ENCODE data around the gene SART3. TPM values are rescaled to one million over a fixed set of nuclear protein-coding genes. Genes with fewer than 3 reads are reported as not detected.

SART3 gene
- total and polyA plus RNA-seq, 2 of the 13 experiments (the other 11 are each of a cell fraction or from before 2014, with no cell fraction given) = 16.1 to 69.9 TPM

DNA sequence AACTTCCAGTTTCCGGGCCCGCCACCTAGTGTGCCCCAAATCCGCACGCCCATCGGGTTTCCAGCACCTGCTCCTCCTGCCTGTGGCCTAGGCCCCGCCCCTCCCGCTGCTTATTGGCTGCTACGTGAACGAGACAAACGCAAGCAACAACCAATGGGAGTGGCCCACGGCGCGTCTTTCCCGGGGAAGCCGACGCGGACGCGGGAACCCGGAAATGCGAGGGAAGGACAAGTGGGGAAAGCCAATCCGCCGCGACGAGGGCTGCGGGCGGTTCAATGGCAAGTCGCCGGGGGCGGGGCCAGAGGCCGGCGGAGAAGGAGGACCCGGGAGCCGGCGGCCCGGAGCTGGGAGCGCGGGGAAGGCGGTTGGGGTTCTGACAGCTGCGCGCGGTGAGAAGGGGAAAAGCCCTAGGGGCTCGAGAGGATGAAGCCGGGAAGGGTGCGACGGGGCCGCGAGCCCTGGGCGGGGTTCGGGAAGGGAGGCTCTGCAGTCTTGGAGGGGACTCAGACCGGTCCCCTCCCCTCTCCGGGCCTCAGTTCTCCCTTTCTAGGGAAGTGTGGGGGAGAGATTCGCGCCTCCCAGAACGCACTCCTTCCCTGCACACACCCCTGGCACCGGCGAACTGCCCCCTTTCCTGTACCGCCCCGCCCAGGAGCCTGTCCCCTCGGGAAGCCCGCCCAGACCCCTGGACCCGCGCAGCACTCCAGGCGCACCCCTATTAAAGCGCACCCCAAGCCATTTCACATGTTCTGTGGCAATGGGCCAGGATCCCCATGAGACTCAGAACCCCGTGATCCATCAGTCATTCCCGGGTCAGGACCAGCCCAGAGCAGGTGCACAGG lies 45.8 kb downstream of the SART3 start, which contains the start of gene FICD (continued):
- TF ChIP-seq, protein P1, sequence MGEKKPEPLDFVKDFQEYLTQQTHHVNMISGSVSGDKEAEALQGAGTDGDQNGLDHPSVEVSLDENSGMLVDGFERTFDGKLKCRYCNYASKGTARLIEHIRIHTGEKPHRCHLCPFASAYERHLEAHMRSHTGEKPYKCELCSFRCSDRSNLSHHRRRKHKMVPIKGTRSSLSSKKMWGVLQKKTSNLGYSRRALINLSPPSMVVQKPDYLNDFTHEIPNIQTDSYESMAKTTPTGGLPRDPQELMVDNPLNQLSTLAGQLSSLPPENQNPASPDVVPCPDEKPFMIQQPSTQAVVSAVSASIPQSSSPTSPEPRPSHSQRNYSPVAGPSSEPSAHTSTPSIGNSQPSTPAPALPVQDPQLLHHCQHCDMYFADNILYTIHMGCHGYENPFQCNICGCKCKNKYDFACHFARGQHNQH (CRISPR knock-in tag; IDR thresholded peaks at IDR 0.05) = peak; percentile 37; the same call in 1 of the 2 replicates
- TF ChIP-seq, protein P2, sequence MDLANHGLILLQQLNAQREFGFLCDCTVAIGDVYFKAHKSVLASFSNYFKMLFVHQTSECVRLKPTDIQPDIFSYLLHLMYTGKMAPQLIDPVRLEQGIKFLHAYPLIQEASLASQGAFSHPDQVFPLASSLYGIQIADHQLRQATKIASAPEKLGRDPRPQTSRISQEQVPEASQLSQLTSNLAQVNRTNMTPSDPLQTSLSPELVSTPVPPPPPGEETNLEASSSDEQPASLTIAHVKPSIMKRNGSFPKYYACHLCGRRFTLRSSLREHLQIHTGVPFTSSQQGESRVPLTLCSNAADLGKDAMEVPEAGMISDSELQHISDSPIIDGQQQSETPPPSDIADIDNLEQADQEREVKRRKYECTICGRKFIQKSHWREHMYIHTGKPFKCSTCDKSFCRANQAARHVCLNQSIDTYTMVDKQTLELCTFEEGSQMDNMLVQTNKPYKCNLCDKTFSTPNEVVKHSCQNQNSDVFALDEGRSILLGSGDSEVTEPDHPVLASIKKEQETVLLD (CRISPR knock-in tag; IDR thresholded peaks at IDR 0.05; ENCODE audit: low read depth) = no peak
- TF ChIP-seq, protein P3, sequence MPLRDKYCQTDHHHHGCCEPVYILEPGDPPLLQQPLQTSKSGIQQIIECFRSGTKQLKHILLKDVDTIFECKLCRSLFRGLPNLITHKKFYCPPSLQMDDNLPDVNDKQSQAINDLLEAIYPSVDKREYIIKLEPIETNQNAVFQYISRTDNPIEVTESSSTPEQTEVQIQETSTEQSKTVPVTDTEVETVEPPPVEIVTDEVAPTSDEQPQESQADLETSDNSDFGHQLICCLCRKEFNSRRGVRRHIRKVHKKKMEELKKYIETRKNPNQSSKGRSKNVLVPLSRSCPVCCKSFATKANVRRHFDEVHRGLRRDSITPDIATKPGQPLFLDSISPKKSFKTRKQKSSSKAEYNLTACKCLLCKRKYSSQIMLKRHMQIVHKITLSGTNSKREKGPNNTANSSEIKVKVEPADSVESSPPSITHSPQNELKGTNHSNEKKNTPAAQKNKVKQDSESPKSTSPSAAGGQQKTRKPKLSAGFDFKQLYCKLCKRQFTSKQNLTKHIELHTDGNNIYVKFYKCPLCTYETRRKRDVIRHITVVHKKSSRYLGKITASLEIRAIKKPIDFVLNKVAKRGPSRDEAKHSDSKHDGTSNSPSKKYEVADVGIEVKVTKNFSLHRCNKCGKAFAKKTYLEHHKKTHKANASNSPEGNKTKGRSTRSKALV (CRISPR knock-in tag; IDR thresholded peaks at IDR 0.05) = no peak
- TF ChIP-seq POLR2G (IDR thresholded peaks at IDR 0.05; ENCODE audit: low read depth, low read length) (peak; percentile 67; the same call in 1 of the 2 replicates), ZNF33B (CRISPR knock-in tag; IDR thresholded peaks at IDR 0.05) (no peak), NFIC (IDR thresholded peaks at IDR 0.05; ENCODE audit: low read length) (no peak), MBD4 (IDR thresholded peaks at IDR 0.05; ENCODE audit: borderline replicate concordance, low read length) (no peak), PCBP1 (IDR thresholded peaks at IDR 0.05; ENCODE audit: borderline replicate concordance, low read depth, low read length) (peak; percentile 69; the same call in 1 of the 2 replicates), SOX6 (IDR thresholded peaks at IDR 0.05) (no peak), SOX6 (CRISPR knock-in tag; IDR thresholded peaks at IDR 0.05) (peak; percentile 43; the same call in 1 of the 2 replicates), ZNF619 (CRISPR knock-in tag; IDR thresholded peaks at IDR 0.05) (no peak), ZNF180 (CRISPR knock-in tag; IDR thresholded peaks at IDR 0.05; ENCODE audit: borderline replicate concordance, low read depth) (no peak), ZNF34 (CRISPR knock-in tag; IDR thresholded peaks at IDR 0.05; ENCODE audit: borderline replicate concordance) (no peak)
- TF ChIP-seq, protein P4, sequence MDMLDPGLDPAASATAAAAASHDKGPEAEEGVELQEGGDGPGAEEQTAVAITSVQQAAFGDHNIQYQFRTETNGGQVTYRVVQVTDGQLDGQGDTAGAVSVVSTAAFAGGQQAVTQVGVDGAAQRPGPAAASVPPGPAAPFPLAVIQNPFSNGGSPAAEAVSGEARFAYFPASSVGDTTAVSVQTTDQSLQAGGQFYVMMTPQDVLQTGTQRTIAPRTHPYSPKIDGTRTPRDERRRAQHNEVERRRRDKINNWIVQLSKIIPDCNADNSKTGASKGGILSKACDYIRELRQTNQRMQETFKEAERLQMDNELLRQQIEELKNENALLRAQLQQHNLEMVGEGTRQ (IDR thresholded peaks at IDR 0.05; ENCODE audit: low read depth, low read length) = no peak
- TF ChIP-seq, protein P4 (CRISPR knock-in tag; IDR thresholded peaks at IDR 0.05; ENCODE audit: borderline replicate concordance) = no peak
- TF ChIP-seq, protein P5, sequence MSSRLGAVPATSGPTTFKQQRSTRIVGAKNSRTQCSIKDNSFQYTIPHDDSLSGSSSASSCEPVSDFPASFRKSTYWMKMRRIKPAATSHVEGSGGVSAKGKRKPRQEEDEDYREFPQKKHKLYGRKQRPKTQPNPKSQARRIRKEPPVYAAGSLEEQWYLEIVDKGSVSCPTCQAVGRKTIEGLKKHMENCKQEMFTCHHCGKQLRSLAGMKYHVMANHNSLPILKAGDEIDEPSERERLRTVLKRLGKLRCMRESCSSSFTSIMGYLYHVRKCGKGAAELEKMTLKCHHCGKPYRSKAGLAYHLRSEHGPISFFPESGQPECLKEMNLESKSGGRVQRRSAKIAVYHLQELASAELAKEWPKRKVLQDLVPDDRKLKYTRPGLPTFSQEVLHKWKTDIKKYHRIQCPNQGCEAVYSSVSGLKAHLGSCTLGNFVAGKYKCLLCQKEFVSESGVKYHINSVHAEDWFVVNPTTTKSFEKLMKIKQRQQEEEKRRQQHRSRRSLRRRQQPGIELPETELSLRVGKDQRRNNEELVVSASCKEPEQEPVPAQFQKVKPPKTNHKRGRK (CRISPR knock-in tag; IDR thresholded peaks at IDR 0.05) = no peak
- TF ChIP-seq, protein P6, sequence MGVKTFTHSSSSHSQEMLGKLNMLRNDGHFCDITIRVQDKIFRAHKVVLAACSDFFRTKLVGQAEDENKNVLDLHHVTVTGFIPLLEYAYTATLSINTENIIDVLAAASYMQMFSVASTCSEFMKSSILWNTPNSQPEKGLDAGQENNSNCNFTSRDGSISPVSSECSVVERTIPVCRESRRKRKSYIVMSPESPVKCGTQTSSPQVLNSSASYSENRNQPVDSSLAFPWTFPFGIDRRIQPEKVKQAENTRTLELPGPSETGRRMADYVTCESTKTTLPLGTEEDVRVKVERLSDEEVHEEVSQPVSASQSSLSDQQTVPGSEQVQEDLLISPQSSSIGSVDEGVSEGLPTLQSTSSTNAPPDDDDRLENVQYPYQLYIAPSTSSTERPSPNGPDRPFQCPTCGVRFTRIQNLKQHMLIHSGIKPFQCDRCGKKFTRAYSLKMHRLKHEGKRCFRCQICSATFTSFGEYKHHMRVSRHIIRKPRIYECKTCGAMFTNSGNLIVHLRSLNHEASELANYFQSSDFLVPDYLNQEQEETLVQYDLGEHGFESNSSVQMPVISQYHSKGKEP (CRISPR knock-in tag; IDR thresholded peaks at IDR 0.05) = no peak

Measured in HepG2 (cell line).